Measurements from ENCODE around the gene MROH2A.

Gene MROH2A

DNA sequence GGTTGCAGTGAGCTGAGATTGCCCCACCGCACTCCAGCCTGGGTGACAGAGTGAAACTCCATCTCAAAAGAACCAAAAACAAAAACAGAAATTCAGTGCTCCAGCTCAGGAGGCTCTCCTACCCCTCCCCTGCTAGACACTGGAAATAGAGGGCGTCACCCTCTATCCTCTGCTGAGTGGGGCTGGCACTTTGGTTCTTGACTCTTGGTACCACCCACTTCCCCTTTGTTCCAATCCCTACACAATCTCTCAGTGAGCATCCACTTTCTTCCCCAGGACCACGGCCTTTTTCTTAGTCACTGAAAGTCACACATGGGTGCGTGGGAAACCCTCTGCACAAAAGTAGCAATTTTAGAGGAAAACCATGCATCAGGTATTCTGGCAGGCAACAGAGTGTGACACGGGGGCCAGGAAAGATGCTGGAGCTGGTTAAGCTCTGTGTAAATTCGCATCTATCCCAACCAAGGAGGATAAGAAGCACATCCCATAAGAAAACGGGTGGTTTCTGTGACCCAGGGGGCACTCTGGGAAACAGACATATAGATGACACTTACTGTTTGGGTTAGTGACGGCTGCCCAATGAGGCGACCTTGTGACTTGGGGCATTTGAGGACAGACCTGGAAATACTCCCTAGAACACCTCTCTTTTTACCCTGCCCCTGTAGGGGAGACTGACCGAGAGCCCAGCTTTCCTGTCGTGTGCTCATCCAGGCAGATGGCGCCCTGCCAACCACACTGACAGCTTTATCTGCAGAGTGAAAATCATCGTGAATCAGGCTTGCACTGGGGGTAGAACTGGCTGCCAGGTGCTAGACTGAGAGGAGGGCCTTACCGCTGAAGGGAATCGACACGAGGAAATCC, 68.5 kb downstream of the MROH2A start:
- in situ Hi-C loops (cut with MboI; ENCODE audit: low pct_unique_long_range_greater_than_20kb, low sequenced_read_pairs, unreplicated experiment): no loop called here
- TF ChIP-seq, protein P1, sequence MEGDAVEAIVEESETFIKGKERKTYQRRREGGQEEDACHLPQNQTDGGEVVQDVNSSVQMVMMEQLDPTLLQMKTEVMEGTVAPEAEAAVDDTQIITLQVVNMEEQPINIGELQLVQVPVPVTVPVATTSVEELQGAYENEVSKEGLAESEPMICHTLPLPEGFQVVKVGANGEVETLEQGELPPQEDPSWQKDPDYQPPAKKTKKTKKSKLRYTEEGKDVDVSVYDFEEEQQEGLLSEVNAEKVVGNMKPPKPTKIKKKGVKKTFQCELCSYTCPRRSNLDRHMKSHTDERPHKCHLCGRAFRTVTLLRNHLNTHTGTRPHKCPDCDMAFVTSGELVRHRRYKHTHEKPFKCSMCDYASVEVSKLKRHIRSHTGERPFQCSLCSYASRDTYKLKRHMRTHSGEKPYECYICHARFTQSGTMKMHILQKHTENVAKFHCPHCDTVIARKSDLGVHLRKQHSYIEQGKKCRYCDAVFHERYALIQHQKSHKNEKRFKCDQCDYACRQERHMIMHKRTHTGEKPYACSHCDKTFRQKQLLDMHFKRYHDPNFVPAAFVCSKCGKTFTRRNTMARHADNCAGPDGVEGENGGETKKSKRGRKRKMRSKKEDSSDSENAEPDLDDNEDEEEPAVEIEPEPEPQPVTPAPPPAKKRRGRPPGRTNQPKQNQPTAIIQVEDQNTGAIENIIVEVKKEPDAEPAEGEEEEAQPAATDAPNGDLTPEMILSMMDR (IDR thresholded peaks at IDR 0.05; ENCODE audit: extremely low read depth, insufficient read depth, missing control alignments): no peak
- no peak for DNase-seq (ENCODE audit: low spot score)

DNA sequence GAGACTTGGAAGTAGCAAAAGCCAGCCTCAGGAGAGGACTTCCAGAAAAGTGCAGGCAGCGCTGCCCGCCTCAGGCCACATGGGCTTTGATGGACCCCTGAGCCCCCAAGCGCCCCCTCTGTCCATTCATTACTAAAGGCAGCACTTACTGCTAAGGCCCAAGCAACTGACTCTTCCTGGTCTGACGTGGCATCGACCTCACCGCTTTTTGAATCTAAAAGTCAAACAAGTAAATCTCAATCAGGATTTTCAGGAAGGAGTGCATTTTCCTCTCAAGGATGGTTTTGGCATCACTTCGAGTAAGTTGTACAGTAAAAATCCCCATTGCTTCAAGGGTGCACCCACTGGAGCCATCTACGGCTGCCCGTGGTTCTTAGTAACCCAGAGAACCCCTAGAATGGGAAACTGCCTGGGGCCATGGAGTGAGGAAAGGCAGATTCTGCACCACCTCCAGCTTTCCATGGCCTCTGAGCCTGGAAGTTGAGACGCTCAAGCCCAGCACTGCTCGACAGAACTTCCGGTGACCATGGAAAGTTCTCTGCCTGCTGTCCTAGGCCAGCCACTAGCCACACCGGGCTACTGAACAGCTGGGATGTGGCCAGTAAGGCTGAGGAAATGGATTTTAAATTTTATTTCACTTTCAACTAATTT, 69.2 kb downstream of the MROH2A start:
- in situ Hi-C loops (cut with MboI; ENCODE audit: low pct_unique_long_range_greater_than_20kb, low sequenced_read_pairs, unreplicated experiment): no loop called here
- DNase-seq (ENCODE audit: low spot score): no peak
- TF ChIP-seq, protein P1 (IDR thresholded peaks at IDR 0.05; ENCODE audit: extremely low read depth, insufficient read depth, missing control alignments): no peak

DNA sequence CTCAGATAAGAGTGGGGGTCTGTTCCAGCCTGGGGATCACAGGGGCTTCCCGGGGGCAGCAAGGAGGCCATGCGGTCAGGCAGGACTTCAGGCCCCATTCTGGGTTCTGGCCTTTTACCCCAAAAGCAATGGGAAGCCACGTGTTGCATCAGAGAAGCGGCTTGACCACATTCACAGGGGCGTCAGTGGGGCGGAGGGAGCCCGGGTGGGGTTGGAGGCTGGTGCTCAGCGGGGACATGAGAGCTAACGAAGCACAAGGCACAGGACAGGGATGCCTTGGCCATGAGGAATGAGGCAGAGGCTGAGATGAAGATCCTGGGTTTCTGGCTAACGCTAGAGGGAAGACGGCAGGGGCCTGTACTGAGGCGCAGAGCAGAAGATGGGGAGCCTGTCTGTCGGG, 70.1 kb downstream of the MROH2A start:
- in situ Hi-C loops (cut with MboI; ENCODE audit: low pct_unique_long_range_greater_than_20kb, low sequenced_read_pairs, unreplicated experiment): no loop called here
- no peak for DNase-seq (ENCODE audit: low spot score)
- TF ChIP-seq, protein P1 (IDR thresholded peaks at IDR 0.05; ENCODE audit: extremely low read depth, insufficient read depth, missing control alignments): no peak

GRCh38 chr2:233849607-233850271, 71.6 kb downstream of the MROH2A start:
- TF ChIP-seq, protein P1 (IDR thresholded peaks at IDR 0.05; ENCODE audit: extremely low read depth, insufficient read depth, missing control alignments): no peak
- no peak for DNase-seq (ENCODE audit: low spot score)
- in situ Hi-C loops (cut with MboI; ENCODE audit: low pct_unique_long_range_greater_than_20kb, low sequenced_read_pairs, unreplicated experiment): no loop called here

- in situ Hi-C loops (cut with MboI; ENCODE audit: low pct_unique_long_range_greater_than_20kb, low sequenced_read_pairs, unreplicated experiment): no loop called here
- TF ChIP-seq, protein P1 (IDR thresholded peaks at IDR 0.05; ENCODE audit: extremely low read depth, insufficient read depth, missing control alignments): no peak
Measured at GRCh38 chr2:233850745-233851144, 72.6 kb downstream of the MROH2A start.

GRCh38 chr2:233851169-233851568, 73.0 kb downstream of the MROH2A start:
- DNase-seq (ENCODE audit: low spot score): no peak
- TF ChIP-seq, protein P1 (IDR thresholded peaks at IDR 0.05; ENCODE audit: extremely low read depth, insufficient read depth, missing control alignments): no peak
- in situ Hi-C loops (cut with MboI; ENCODE audit: low pct_unique_long_range_greater_than_20kb, low sequenced_read_pairs, unreplicated experiment): no loop called here

More at GRCh38 chr2:233850745-233851144, 72.6 kb downstream of the MROH2A start:
- DNase-seq (ENCODE audit: low spot score): no peak

Data from GM13977 (cell line).